ENCODE results near the gene TEX2. TPM values are rescaled to one million over a fixed set of nuclear protein-coding genes. Genes with fewer than 3 reads are reported as not detected.

TEX2 gene
- total and polyA plus RNA-seq, 2 of the 13 experiments (the other 11 are each of a cell fraction or from before 2014, with no cell fraction given): 21.4 to 37.7 TPM

GRCh38 chr17:64145375-64145750 is 117.7 kb downstream of the TEX2 start (continued):
- TF ChIP-seq MAZ (IDR thresholded peaks at IDR 0.05; ENCODE audit: borderline replicate concordance, low read depth, low read length): 0 out of 2 replicates have a peak, but pooled peaks have one; percentile 5
- no peak for TF ChIP-seq MAZ (CRISPR knock-in tag; IDR thresholded peaks at IDR 0.05; ENCODE audit: low read depth)
- no peak for TF ChIP-seq EED (CRISPR knock-in tag; IDR thresholded peaks at IDR 0.05)
- peak; percentile 8; the same call in 1 of the 2 replicates for TF ChIP-seq ZNF414 (CRISPR knock-in tag; IDR thresholded peaks at IDR 0.05)
- TF ChIP-seq ZNF629 (CRISPR knock-in tag; conservative IDR thresholded peaks at IDR 0.05): 0 out of 2 replicates have a peak, but pooled peaks have one; percentile 26
- TF ChIP-seq THAP11 (CRISPR knock-in tag; IDR thresholded peaks at IDR 0.05): no peak
- TF ChIP-seq, protein P1, sequence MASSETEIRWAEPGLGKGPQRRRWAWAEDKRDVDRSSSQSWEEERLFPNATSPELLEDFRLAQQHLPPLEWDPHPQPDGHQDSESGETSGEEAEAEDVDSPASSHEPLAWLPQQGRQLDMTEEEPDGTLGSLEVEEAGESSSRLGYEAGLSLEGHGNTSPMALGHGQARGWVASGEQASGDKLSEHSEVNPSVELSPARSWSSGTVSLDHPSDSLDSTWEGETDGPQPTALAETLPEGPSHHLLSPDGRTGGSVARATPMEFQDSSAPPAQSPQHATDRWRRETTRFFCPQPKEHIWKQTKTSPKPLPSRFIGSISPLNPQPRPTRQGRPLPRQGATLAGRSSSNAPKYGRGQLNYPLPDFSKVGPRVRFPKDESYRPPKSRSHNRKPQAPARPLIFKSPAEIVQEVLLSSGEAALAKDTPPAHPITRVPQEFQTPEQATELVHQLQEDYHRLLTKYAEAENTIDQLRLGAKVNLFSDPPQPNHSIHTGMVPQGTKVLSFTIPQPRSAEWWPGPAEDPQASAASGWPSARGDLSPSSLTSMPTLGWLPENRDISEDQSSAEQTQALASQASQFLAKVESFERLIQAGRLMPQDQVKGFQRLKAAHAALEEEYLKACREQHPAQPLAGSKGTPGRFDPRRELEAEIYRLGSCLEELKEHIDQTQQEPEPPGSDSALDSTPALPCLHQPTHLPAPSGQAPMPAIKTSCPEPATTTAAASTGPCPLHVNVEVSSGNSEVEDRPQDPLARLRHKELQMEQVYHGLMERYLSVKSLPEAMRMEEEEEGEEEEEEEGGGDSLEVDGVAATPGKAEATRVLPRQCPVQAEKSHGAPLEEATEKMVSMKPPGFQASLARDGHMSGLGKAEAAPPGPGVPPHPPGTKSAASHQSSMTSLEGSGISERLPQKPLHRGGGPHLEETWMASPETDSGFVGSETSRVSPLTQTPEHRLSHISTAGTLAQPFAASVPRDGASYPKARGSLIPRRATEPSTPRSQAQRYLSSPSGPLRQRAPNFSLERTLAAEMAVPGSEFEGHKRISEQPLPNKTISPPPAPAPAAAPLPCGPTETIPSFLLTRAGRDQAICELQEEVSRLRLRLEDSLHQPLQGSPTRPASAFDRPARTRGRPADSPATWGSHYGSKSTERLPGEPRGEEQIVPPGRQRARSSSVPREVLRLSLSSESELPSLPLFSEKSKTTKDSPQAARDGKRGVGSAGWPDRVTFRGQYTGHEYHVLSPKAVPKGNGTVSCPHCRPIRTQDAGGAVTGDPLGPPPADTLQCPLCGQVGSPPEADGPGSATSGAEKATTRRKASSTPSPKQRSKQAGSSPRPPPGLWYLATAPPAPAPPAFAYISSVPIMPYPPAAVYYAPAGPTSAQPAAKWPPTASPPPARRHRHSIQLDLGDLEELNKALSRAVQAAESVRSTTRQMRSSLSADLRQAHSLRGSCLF (CRISPR knock-in tag; IDR thresholded peaks at IDR 0.05; ENCODE audit: borderline replicate concordance): 0 out of 2 replicates have a peak, but pooled peaks have one; percentile 69
- TF ChIP-seq ZNF382 (CRISPR knock-in tag; IDR thresholded peaks at IDR 0.05; ENCODE audit: borderline replicate concordance): no peak
- TF ChIP-seq ZFP62 (CRISPR knock-in tag; IDR thresholded peaks at IDR 0.05): no peak
- peak; percentile 97; the same call in 1 of the 2 replicates for TF ChIP-seq ZBTB21 (CRISPR knock-in tag; IDR thresholded peaks at IDR 0.05)
- no peak for TF ChIP-seq ZFX (CRISPR knock-in tag; IDR thresholded peaks at IDR 0.05; ENCODE audit: low read depth)
- peak; percentile 5 to 25; a peak in 2 of 4 replicates for TF ChIP-seq NR2F1 (CRISPR knock-in tag; IDR thresholded peaks at IDR 0.05)
- TF ChIP-seq, protein P2, sequence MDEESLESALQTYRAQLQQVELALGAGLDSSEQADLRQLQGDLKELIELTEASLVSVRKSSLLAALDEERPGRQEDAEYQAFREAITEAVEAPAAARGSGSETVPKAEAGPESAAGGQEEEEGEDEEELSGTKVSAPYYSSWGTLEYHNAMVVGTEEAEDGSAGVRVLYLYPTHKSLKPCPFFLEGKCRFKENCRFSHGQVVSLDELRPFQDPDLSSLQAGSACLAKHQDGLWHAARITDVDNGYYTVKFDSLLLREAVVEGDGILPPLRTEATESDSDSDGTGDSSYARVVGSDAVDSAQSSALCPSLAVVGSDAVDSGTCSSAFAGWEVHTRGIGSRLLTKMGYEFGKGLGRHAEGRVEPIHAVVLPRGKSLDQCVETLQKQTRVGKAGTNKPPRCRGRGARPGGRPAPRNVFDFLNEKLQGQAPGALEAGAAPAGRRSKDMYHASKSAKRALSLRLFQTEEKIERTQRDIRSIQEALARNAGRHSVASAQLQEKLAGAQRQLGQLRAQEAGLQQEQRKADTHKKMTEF (CRISPR knock-in tag; IDR thresholded peaks at IDR 0.05): no peak
- TF ChIP-seq ADNP (CRISPR knock-in tag; IDR thresholded peaks at IDR 0.05): no peak
- TF ChIP-seq ARHGAP35 (CRISPR knock-in tag; IDR thresholded peaks at IDR 0.05; ENCODE audit: borderline replicate concordance): no peak
- TF ChIP-seq, protein P3, sequence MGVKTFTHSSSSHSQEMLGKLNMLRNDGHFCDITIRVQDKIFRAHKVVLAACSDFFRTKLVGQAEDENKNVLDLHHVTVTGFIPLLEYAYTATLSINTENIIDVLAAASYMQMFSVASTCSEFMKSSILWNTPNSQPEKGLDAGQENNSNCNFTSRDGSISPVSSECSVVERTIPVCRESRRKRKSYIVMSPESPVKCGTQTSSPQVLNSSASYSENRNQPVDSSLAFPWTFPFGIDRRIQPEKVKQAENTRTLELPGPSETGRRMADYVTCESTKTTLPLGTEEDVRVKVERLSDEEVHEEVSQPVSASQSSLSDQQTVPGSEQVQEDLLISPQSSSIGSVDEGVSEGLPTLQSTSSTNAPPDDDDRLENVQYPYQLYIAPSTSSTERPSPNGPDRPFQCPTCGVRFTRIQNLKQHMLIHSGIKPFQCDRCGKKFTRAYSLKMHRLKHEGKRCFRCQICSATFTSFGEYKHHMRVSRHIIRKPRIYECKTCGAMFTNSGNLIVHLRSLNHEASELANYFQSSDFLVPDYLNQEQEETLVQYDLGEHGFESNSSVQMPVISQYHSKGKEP (CRISPR knock-in tag; IDR thresholded peaks at IDR 0.05): 0 out of 2 replicates have a peak, but pooled peaks have one; percentile 39
- TF ChIP-seq, protein P4, sequence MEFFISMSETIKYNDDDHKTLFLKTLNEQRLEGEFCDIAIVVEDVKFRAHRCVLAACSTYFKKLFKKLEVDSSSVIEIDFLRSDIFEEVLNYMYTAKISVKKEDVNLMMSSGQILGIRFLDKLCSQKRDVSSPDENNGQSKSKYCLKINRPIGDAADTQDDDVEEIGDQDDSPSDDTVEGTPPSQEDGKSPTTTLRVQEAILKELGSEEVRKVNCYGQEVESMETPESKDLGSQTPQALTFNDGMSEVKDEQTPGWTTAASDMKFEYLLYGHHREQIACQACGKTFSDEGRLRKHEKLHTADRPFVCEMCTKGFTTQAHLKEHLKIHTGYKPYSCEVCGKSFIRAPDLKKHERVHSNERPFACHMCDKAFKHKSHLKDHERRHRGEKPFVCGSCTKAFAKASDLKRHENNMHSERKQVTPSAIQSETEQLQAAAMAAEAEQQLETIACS (CRISPR knock-in tag; IDR thresholded peaks at IDR 0.05): no peak
- TF ChIP-seq HNRNPK (IDR thresholded peaks at IDR 0.05; ENCODE audit: low read depth, low read length, poor library complexity, severe bottlenecking): peak; percentile 4

Data from HepG2 (cell line).